GM12891 (cell line): ENCODE measurements around the gene AQP9.
"Not testable (repeated sequence)": the region's sequence is repeated elsewhere in the genome, so short reads cannot be mapped to it uniquely, and the experiment has no call there.

ENCODE experiments used
- DNase-seq: peaks from one replicate; pipeline ENCODE4 v3.0.0; 2011; ENCODE audit warnings: low spot score; ENCODE audit not compliant: insufficient read length
- FAIRE-seq: peaks from 2 replicates; lab custom pipeline; 2011; peaks lifted over from hg19 to GRCh38; lab: Jason Lieb, UNC
- PAX5 ChIP-seq: IDR thresholded peaks from 2 replicates; pipeline ENCODE4 v1.6.1; 2011; ENCODE audit warnings: low read length, moderate library complexity, mild to moderate bottlenecking; ENCODE audit not compliant: insufficient read depth, severe bottlenecking
- POLR2A ChIP-seq: IDR thresholded peaks from 2 replicates; pipeline ENCODE4 v1.6.1; 2011; ENCODE audit warnings: low read depth, low read length, control low read depth
- POLR2AphosphoS5 ChIP-seq: IDR thresholded peaks from 2 replicates; pipeline ENCODE4 v1.6.1; 2011; ENCODE audit warnings: low read depth, low read length, control low read depth
- POU2F2 ChIP-seq: IDR thresholded peaks from 2 replicates; pipeline ENCODE4 v1.6.1; 2011; ENCODE audit warnings: low read depth, mild to moderate bottlenecking, control low read depth, low read length, moderate library complexity
- SPI1 ChIP-seq: IDR thresholded peaks from 2 replicates; pipeline ENCODE4 v1.6.1; 2011; ENCODE audit warnings: low read depth, low read length, control low read depth
- TAF1 ChIP-seq: IDR thresholded peaks from 2 replicates; pipeline ENCODE4 v1.6.1; 2011; ENCODE audit warnings: low read depth, low read length, control low read depth

Gene AQP9

DNA sequence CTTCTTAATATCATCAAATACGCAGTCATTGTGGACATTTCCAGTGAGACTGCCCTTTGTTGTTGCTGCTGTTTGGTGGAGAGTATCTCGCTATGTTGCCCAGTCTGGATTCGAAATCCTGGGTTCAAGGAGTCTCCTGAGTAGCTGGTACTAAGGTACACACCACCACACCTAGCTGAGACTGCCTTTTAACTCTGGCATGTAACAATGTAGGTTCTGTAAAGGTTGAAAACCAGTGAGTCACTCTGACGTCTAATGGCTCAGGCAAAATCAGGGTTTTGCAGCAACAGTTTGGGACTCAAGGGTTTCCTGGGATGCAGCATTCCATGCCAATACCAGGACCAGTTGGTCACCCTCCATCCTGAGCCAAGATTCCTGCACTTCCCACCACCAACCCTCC is 52.2 kb downstream of the AQP9 start:
- FAIRE-seq (no peak), DNase-seq (no peak)
- no peak for TF ChIP-seq SPI1
- TF ChIP-seq PAX5 = no peak
- TF ChIP-seq POU2F2 = no peak
- TF ChIP-seq TAF1 = no peak
- TF ChIP-seq POLR2AphosphoS5 = no peak
- TF ChIP-seq POLR2A = no peak

DNA sequence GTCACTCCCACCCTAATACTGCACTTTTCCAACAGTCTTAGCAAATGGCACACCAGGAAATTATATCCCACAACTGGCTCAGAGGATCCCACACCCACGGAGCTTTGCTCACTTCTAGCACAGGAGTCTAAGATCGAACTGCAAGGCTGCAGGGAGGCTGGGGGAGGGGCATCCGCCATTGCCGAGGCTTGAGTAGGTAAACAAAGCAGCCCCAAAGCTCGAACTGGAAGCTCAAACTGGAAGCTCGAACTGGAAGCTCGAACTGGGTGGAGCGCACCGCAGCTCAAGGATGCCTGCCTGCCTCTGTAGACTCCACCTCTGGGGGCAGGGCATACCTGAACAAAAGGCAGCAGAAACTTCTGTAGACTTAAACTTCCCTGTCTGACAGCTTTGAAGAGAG is 55.5 kb downstream of the AQP9 start:
- FAIRE-seq, DNase-seq: not testable (repeated sequence)

DNA sequence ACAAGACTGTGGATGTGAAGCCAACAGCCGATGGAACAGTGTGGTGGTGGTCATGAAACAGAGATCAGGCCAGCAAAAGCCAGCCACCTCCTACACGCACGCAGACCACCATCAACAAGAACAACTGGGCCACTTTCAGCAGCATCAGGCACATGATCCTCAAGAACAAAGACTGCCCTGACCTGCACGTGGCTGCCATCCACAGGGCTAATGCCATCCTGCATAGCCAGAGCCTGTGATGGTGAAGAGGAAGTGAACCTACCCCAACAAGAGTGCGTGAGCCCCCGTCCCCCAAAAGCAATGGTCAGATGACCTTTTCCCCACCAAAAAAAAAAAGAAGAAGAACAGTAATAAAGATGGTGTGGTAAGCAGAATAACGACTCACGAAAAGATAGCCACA is 62.6 kb downstream of the AQP9 start:
- FAIRE-seq (no peak), DNase-seq (no peak)

DNA sequence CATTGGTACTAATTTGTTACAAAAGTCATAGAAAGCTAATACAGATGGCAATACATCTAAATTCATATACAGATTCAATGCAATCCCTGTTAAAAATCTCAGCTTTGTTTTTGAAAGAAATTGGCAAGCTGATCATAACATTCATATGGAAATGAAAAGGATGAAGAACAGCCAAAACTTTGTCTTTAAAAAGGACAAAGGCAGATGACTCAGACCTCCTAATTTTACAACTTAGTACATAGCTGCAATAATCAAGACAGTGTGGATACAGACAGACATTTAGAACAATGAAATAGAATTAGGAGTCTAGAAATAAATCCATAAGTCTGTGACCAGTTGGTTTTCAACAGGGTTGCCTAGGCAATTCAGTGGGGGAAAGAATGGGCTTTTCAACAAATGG is 63.3 kb downstream of the AQP9 start:
- DNase-seq (no peak), FAIRE-seq (no peak)
- TF ChIP-seq POU2F2 (no peak), POLR2AphosphoS5 (no peak), SPI1 (no peak), PAX5 (no peak), POLR2A (no peak), TAF1 (no peak)

More for the DNA sequence above, 62.6 kb downstream of the AQP9 start:
- TF ChIP-seq POU2F2 (no peak), SPI1 (no peak), POLR2AphosphoS5 (no peak), PAX5 (no peak), POLR2A (no peak), TAF1 (no peak)

DNA sequence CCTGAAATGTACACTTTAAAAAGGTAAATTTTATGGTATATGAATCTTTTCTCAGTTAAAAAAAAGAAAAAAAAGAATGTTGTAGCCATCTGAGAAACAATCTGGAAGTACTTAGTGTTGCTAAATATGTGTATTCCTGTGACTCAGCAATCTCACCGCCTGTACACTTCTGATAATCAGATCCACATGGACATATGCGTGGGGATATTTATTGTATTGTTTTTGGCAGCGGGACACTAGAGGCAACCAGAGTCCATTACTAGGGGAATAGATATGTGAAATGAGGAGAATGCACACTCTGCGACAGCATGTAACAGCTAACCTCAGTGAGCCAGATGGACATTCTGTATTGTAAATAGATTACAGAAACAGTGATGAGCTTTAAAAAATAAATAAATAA is 65.4 kb downstream of the AQP9 start:
- no peak for FAIRE-seq
- DNase-seq = no peak

DNA sequence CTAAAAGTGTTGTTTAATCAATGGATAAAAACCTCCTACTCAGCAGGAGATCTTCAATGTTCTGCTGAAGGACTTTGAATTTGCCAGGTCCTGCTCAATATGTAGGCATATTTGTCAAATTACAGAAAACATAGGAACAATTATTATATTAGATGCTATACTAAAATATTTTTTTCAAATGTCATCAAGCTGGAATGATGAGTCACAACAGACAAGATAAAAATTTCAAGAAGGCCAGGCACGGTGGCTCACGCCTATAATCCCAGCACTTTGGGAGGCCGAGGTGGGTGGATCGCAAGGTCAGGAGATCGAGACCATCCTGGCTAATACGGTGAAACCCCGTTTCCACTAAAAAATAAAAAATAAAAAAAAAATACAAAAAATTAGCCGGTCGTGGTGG is 68.0 kb downstream of the AQP9 start:
- FAIRE-seq (no peak), DNase-seq (no peak)
- TF ChIP-seq POU2F2 = no peak
- TF ChIP-seq SPI1 = no peak
- no peak for TF ChIP-seq POLR2A
- no peak for TF ChIP-seq PAX5
- no peak for TF ChIP-seq POLR2AphosphoS5
- TF ChIP-seq TAF1 = no peak

More for the DNA sequence above, 65.4 kb downstream of the AQP9 start:
- TF ChIP-seq TAF1 = no peak
- TF ChIP-seq POU2F2 = no peak
- no peak for TF ChIP-seq SPI1
- no peak for TF ChIP-seq POLR2AphosphoS5
- TF ChIP-seq PAX5 = no peak
- TF ChIP-seq POLR2A = no peak

DNA sequence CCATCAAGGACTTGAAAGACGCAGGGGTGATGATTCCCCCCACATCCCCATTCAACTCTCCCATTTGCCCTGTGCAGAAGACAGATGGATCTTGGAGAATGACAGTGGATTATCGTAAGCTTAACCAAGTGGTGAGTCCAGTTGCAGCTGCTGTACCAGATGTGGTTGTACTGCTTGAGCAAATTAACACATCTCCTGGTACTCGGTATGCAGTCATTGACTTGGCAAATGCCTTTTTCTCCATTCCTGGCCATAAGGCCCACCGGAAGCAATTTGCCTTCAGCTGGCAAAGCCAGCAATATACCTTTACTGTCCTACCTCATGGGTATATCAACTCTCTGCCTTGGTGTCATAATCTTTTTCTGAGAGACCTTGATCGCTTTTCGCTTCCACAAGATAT is 70.0 kb downstream of the AQP9 start:
- not testable (repeated sequence) for DNase-seq, FAIRE-seq

DNA sequence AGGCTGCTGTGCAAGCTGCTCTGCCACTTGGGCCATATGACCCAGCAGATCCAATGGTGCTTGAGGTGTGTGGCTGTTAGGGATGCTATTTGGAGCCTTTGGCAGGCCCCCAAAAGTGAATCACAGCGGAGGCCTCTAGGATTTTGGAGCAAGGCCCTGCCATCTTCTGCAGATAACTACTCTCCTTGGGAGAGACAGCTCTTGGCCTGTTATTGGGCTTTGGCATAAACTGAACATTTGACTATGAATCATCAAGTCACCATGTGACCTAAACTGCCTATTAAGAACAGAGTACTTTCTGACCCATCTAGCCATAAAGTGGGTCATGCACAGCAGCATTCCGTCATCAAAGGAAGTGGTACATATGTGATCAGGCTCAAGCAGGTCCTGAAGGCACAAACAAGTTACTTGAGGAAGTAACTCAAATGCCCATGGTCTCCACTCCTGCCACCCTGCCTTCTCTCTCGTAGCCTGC is 70.9 kb downstream of the AQP9 start:
- not testable (repeated sequence) for FAIRE-seq, DNase-seq

DNA sequence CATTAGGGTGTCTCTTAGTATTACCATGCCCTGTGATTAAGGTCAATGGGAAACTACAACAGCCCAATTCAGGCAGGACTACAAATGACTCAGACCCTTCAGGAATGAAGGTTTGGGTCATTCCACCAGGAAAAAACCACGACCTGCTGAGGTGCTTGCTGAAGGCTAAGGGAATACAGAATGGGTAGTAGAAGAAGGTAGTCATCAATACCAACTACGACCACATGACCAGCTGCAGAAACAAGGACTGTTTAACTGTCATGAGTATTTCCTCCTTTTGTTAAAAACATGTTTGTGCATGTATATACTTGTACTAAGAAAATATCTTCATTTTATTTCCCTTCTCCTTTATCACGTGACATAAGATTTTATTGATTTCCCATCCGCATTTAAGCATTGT is 71.8 kb downstream of the AQP9 start:
- not testable (repeated sequence) for FAIRE-seq, DNase-seq

DNA sequence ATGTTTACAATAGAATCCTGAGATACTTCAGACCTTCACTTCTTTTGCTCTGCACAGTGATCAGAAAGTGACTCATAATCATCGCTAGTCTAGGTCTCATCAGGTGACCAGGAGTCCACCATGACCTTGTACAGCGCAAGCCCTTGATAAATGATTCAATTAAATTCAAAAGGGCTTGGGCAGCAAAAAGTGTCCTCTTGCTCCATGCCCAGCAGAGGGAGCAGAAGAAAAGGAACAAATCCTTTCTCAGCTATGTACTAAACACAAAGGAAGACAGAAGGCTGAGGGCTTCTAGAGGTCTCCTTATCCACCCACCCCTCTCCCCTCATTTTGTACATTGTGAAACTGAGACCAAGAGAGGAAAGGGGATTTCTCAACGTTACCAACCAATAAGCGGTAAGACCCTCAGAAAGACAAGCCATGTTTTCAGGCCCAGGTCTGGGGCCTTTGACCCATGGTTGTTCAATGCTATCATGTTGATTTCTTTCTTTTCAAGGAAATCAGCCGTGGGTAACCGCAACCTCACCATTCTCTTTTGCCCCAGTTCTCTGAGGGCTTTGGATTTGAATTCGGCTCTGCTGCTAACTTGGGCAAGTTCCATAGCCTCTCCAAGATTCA is 74.8 kb downstream of the AQP9 start:
- no peak for FAIRE-seq
- DNase-seq = no peak
- TF ChIP-seq TAF1 (no peak), POLR2AphosphoS5 (no peak), PAX5 (no peak), POU2F2 (no peak), POLR2A (no peak)

DNA sequence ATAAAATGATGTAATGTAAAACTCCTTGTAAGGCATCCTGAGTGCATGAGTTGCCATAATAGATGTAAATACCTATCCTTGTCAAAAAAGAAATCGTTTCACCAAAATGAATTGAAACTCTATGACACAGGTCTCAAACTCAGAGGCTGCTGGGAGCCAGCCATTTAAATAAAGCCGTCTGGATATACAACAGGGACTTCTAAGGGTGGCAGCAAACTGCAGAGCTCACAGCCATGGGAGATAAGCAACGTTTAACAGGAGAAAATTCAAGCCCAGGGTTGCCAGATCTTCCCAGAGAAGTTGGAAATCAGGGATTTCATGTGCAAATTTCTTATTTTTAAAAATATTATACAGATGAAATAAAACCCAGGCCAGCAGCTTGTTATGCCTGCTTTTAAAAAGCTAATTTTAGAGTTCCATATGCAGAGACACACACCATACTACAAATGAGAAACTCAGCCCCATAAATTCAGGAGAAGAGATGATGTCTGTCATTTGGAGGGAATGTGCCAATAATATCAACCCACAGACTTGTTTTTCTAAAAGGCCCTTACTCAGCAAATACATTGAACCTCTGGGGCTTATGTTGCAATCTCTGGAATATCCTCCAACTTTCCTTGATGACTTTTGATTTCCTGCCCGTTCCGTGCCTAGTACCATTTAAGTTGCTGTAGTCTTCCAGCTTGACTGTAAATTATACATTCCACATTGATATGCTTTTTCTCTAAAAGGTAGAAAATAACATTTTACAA is 75.6 kb downstream of the AQP9 start:
- DNase-seq = no peak
- FAIRE-seq = no peak
- no peak for TF ChIP-seq POLR2AphosphoS5
- no peak for TF ChIP-seq POU2F2
- TF ChIP-seq SPI1 = no peak
- TF ChIP-seq POLR2A = no peak
- TF ChIP-seq PAX5 = no peak
- TF ChIP-seq TAF1 = no peak

DNA sequence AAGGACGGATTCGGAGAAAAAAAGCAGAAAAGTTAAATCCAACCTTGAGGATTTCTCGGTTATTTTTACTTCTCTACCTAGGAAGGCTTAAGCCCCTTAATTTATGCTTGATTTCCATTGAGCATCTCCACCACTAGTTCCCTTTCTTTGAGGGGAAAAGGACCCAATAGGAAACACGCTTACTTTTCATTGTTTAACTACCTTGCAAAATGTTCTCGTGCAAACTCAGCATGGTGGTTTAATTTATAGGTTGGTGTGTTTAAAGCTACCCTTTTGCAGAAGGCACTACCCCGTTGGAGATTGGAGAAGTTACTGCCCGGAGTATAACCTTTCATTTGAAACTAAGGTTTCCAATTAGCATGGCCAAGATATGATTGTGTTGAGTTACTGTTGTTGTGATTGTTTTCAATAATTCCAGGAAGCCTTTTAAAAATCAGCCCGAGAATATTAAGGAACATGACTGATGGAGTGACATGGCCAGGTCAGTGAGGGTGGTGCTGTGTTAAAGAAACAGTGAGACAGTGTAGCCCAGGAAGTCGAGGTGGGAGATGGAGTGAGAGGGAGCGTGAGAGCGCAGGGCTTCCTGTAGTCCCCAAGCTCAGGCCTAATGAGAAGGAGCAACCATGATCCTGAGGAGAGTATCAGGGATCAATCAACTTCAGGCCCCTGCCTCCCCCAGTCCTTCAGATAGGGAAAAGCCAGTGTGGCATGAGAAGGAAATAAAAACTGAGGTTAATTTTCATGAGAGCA is 76.6 kb downstream of the AQP9 start:
- no peak for DNase-seq
- TF ChIP-seq SPI1 (no peak), POLR2AphosphoS5 (no peak), POLR2A (no peak), POU2F2 (no peak), TAF1 (no peak), PAX5 (no peak)
- no peak for FAIRE-seq
